SK-N-SH (cell line): ENCODE results near the gene DGKE. TPM values are rescaled to one million over a fixed set of nuclear protein-coding genes. Genes with fewer than 3 reads are reported as not detected.

Experiments
- CTCF ChIA-PET: fragments of 300-600, 350-600 bp; formaldehyde crosslinking; extraction: SDS; loops from one replicate; lab custom pipeline; 2021; lab: Yijun Ruan, JAX
- POLR2A ChIA-PET: fragments of 350-600 bp; sonication (Branson Sonifier 250); formaldehyde crosslinking; extraction: SDS; loops from one replicate; lab custom pipeline; 2020; ENCODE audit warnings: antibody characterized with exemption, inconsistent platforms; lab: Yijun Ruan, JAX
- DNase-seq: peaks from one replicate; pipeline ENCODE4 v3.0.0; 2012
- H2AFZ ChIP-seq: fragments of 200-600 bp; sonication (generic); 2 replicates; pipeline ENCODE4 v1.8.1; 2016; ENCODE audit warnings: antibody characterized with exemption, mild to moderate bottlenecking, low read depth
- H3F3A ChIP-seq: fragments of 200-600 bp; sonication (generic); replicated peaks from 2 replicates; pipeline ENCODE3; 2016; ENCODE audit warnings: antibody characterized with exemption, mild to moderate bottlenecking; ENCODE audit not compliant: insufficient read depth
- H3K27ac ChIP-seq, 2 experiments: fragments of 200-500 bp in 1 of 2; fragments of 200-600 bp in 1 of 2; sonication (Bioruptor generic) in 1 of 2; sonication (generic), shearing (Covaris generic) in 1 of 2; 2 replicates each; pipeline versions ENCODE4 v1.5.1 to v1.6.1; 2014 to 2016; ENCODE audit warnings: low read depth in 2 of 2, inconsistent platforms in 1 of 2, low read length in 1 of 2, mild to moderate bottlenecking in 1 of 2, mixed read lengths in 1 of 2
- H3K27me3 ChIP-seq: fragments of 200-600 bp; sonication (generic), shearing (Covaris generic); 2 replicates; pipeline ENCODE4 v1.6.1; 2016; ENCODE audit warnings: mixed run types; ENCODE audit not compliant: insufficient read depth
- H3K36me3 ChIP-seq, 2 experiments: fragments of 200-500 bp in 1 of 2; fragments of 200-600 bp in 1 of 2; sonication (Bioruptor generic) in 1 of 2; sonication (generic) in 1 of 2; replicated peaks in 1 of 2; 2 replicates each; pipeline versions ENCODE3 to v1.5.1; 2014 to 2016; ENCODE audit warnings: low read length in 1 of 2, mild to moderate bottlenecking in 1 of 2; ENCODE audit not compliant: insufficient read depth in 2 of 2, control insufficient read depth in 1 of 2
- H3K4me1 ChIP-seq, 2 experiments: fragments of 200-500 bp in 1 of 2; fragments of 200-600 bp in 1 of 2; sonication (Bioruptor generic) in 1 of 2; sonication (generic), shearing (Covaris generic) in 1 of 2; 2 replicates each; pipeline versions ENCODE4 v1.5.1 to v1.6.1; 2014 to 2016; ENCODE audit warnings: low read depth in 1 of 2, low read length in 1 of 2, mixed run types in 1 of 2; ENCODE audit not compliant: insufficient read depth in 2 of 2, control insufficient read depth in 1 of 2
- H3K4me2 ChIP-seq: fragments of 200-600 bp; sonication (generic), shearing (Covaris generic); 2 replicates; pipeline ENCODE4 v1.6.1; 2017; ENCODE audit warnings: mixed run types
- H3K4me3 ChIP-seq, 2 experiments: fragments of 200-500 bp in 1 of 2; fragments of 200-600 bp in 1 of 2; sonication (Bioruptor generic) in 1 of 2; sonication (generic), shearing (Covaris generic) in 1 of 2; 2 replicates each; pipeline versions ENCODE4 v1.5.1 to v1.8.1; 2014 to 2016; ENCODE audit warnings: low read depth in 2 of 2, inconsistent platforms in 1 of 2, low read length in 1 of 2, mild to moderate bottlenecking in 1 of 2, mixed read lengths in 1 of 2, moderate library complexity in 1 of 2
- H3K79me2 ChIP-seq: fragments of 200-600 bp; sonication (generic); 2 replicates; pipeline ENCODE4 v1.8.1; 2017; ENCODE audit warnings: mild to moderate bottlenecking; ENCODE audit not compliant: insufficient read depth
- H3K9ac ChIP-seq: fragments of 200-600 bp; sonication (generic); 2 replicates; pipeline ENCODE4 v1.6.1; 2017; ENCODE audit warnings: mixed run types
- H3K9me2 ChIP-seq: fragments of 200-600 bp; sonication (generic); 2 replicates; pipeline ENCODE4 v1.6.1; 2017; ENCODE audit warnings: mixed run types
- H3K9me3 ChIP-seq: fragments of 200-600 bp; sonication (generic); 2 replicates; pipeline ENCODE4 v1.6.1; 2017; ENCODE audit warnings: mixed run types, mild to moderate bottlenecking, moderate library complexity
- H4K20me1 ChIP-seq: fragments of 200-600 bp; sonication (generic); 2 replicates; pipeline ENCODE4 v1.6.1; 2017; ENCODE audit warnings: mild to moderate bottlenecking, mixed run types; ENCODE audit not compliant: insufficient read depth
- CHD2 ChIP-seq: fragments of 150-350 bp; IDR thresholded peaks from 2 replicates; pipeline ENCODE4 v1.6.1; 2018; ENCODE audit warnings: low read length; ENCODE audit not compliant: partially characterized antibody
- ELF1 ChIP-seq: IDR thresholded peaks from 2 replicates; pipeline ENCODE4 v1.4.0; 2012
- EZH2phosphoT487 ChIP-seq: fragments of 200-600 bp; sonication (generic); IDR thresholded peaks from 2 replicates; pipeline ENCODE4 v1.6.1; 2017; ENCODE audit warnings: low read depth, mixed run types, mild to moderate bottlenecking, antibody characterized with exemption, moderate library complexity, borderline replicate concordance
- GABPA ChIP-seq: IDR thresholded peaks from 2 replicates; pipeline ENCODE4 v1.4.0; 2012; ENCODE audit warnings: low read depth, mild to moderate bottlenecking
- GATA2 ChIP-seq: sonication (generic); formaldehyde crosslinking; IDR thresholded peaks from 2 replicates; pipeline ENCODE4 v1.5.0; 2020; ENCODE audit warnings: mild to moderate bottlenecking, missing genetic modification reagents
- MEF2A ChIP-seq: IDR thresholded peaks from 2 replicates; pipeline ENCODE4 v1.4.0; 2012; ENCODE audit warnings: low read depth, borderline replicate concordance
- MXI1 ChIP-seq: IDR thresholded peaks from 2 replicates; pipeline ENCODE4 v1.6.1; 2012; ENCODE audit warnings: mild to moderate bottlenecking, low read depth, low read length, improper control_type of control experiment
- NFIC ChIP-seq: IDR thresholded peaks from 2 replicates; pipeline ENCODE4 v1.4.0; 2012; ENCODE audit warnings: borderline replicate concordance
- NRF1 ChIP-seq: IDR thresholded peaks from 2 replicates; pipeline ENCODE4 v1.6.1; 2012; ENCODE audit warnings: low read depth, mild to moderate bottlenecking, low read length
- POLR2AphosphoS5 ChIP-seq: IDR thresholded peaks from 2 replicates; pipeline ENCODE4 v1.6.1; 2012; ENCODE audit warnings: low read depth, low read length
- RCOR1 ChIP-seq: fragments of 150-350 bp; IDR thresholded peaks from 2 replicates; pipeline ENCODE4 v1.6.1; 2017; ENCODE audit warnings: antibody characterized with exemption, low read length
- RFX5 ChIP-seq: IDR thresholded peaks from 2 replicates; pipeline ENCODE4 v1.6.1; 2012; ENCODE audit warnings: mild to moderate bottlenecking, improper control_type of control experiment, low read length
- SIN3A ChIP-seq: IDR thresholded peaks from 2 replicates; pipeline ENCODE4 v1.6.1; 2012; ENCODE audit warnings: low read depth, mild to moderate bottlenecking, low read length, moderate library complexity, borderline replicate concordance
- TCF12 ChIP-seq: IDR thresholded peaks from 2 replicates; pipeline ENCODE4 v1.4.0; 2012
- WGBS: methylation state at CpG from one replicate; pipeline ENCODE4 v1.1.6; 2017; ENCODE audit warnings: low lambda C conversion rate; 5-methylcytosine and 5-hydroxymethylcytosine counted together
- polyA plus RNA-seq, 3 experiments: library from polyadenylated mRNA; depleted of rRNA; stranded (reverse); fragments of >200 nt; gene quantifications; 2 replicates each; pipeline ENCODE4 v1.2.3, GENCODE V29; 2012
- TF ChIP-seq, protein P1 (sequence below): IDR thresholded peaks from 2 replicates; pipeline ENCODE4 v1.4.0; 2012; ENCODE audit warnings: low read depth, borderline replicate concordance
- TF ChIP-seq, protein P2 (sequence below): IDR thresholded peaks from 2 replicates; pipeline ENCODE4 v1.4.0; 2012; ENCODE audit warnings: low read depth, borderline replicate concordance
- TF ChIP-seq, protein P3 (sequence below): IDR thresholded peaks from 2 replicates; pipeline ENCODE4 v1.4.0; 2012; ENCODE audit warnings: low read depth
- TF ChIP-seq, protein P4 (sequence below): fragments of 150-350 bp; IDR thresholded peaks from 2 replicates; pipeline ENCODE4 v1.6.1; 2016; ENCODE audit warnings: mild to moderate bottlenecking, low read depth, low read length

DGKE gene
- polyA plus RNA-seq, 1 of the 3 experiments (the other 2 are of a cell fraction): 2.4 TPM

DNA sequence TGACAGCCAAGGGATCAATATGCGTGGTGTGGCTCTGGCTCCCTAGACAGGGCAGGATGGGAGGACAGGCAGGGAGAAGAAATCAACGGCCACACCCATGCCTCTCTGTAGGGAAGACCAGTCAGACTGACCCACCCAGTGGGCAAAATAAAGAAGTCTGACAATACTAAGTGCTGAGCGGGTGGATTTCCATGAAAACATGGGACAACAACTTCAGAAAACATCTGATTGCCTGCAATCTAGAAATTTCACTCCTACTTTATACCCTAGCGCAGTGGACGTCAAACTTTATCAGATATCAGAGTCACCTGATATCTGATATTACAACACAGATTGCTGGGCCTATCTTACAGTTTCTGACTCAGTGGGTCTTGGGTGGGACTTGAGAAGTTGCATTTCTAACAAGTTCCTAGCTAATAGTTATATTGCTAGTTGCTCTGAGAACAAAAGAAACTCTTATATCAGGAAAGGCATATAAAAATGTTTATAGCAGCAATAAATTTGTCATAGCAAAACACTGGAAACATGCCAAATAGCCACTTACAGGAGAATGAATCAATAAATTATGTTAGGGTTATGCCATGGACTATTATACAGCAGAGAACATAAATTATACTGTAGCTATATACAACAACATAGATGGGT lies 38.6 kb upstream of the DGKE start:
- H3K4me1 ChIP-seq: no peaks in the 10 kb centered on the region
- H2AFZ ChIP-seq: no peak overlapping the region
- ChIA-PET POLR2A (no interaction called here), CTCF (interaction anchor here (0.7 to 2.5 kb wide), 4 partner anchors 15 to 159 kb away, joined by 3 to 13 read pairs (median 5); no protein-coding TSS in a partner anchor)
- H3K27me3 ChIP-seq: no peaks in the 10 kb centered on the region
- no peak for DNase-seq
- no peaks in the 10 kb centered on the region for H3K9me2 ChIP-seq
- H3K36me3 ChIP-seq: no peaks in the 10 kb centered on the region
- no peak for TF ChIP-seq ELF1
- TF ChIP-seq NRF1: no peak
- no peak for TF ChIP-seq NFIC
- TF ChIP-seq, protein P1, sequence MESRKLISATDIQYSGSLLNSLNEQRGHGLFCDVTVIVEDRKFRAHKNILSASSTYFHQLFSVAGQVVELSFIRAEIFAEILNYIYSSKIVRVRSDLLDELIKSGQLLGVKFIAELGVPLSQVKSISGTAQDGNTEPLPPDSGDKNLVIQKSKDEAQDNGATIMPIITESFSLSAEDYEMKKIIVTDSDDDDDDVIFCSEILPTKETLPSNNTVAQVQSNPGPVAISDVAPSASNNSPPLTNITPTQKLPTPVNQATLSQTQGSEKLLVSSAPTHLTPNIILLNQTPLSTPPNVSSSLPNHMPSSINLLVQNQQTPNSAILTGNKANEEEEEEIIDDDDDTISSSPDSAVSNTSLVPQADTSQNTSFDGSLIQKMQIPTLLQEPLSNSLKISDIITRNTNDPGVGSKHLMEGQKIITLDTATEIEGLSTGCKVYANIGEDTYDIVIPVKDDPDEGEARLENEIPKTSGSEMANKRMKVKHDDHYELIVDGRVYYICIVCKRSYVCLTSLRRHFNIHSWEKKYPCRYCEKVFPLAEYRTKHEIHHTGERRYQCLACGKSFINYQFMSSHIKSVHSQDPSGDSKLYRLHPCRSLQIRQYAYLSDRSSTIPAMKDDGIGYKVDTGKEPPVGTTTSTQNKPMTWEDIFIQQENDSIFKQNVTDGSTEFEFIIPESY: no peak
- TF ChIP-seq, protein P2, sequence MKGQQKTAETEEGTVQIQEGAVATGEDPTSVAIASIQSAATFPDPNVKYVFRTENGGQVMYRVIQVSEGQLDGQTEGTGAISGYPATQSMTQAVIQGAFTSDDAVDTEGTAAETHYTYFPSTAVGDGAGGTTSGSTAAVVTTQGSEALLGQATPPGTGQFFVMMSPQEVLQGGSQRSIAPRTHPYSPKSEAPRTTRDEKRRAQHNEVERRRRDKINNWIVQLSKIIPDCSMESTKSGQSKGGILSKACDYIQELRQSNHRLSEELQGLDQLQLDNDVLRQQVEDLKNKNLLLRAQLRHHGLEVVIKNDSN: no peak
- TF ChIP-seq, protein P3, sequence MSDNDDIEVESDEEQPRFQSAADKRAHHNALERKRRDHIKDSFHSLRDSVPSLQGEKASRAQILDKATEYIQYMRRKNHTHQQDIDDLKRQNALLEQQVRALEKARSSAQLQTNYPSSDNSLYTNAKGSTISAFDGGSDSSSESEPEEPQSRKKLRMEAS: no peak
- TF ChIP-seq EZH2phosphoT487: no peak
- no peak for TF ChIP-seq GABPA
- TF ChIP-seq, protein P4, sequence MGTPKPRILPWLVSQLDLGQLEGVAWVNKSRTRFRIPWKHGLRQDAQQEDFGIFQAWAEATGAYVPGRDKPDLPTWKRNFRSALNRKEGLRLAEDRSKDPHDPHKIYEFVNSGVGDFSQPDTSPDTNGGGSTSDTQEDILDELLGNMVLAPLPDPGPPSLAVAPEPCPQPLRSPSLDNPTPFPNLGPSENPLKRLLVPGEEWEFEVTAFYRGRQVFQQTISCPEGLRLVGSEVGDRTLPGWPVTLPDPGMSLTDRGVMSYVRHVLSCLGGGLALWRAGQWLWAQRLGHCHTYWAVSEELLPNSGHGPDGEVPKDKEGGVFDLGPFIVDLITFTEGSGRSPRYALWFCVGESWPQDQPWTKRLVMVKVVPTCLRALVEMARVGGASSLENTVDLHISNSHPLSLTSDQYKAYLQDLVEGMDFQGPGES: no peak
- no peak for TF ChIP-seq POLR2AphosphoS5
- TF ChIP-seq CHD2: no peak
- no peak for TF ChIP-seq MXI1
- no peak for TF ChIP-seq SIN3A
- TF ChIP-seq MEF2A: no peak
- no peak for TF ChIP-seq GATA2 (CRISPR knock-in tag)
- TF ChIP-seq RFX5: no peak
- TF ChIP-seq RCOR1: no peak
- no peak for TF ChIP-seq TCF12
- 29% methylated on average over 5 of the region's 5 CpGs for WGBS
- H3K9me3 ChIP-seq: no peaks in the 10 kb centered on the region
- no peak overlapping the region for H3K9ac ChIP-seq
- H4K20me1 ChIP-seq: no peaks in the 10 kb centered on the region
- H3K79me2 ChIP-seq: no peaks in the 10 kb centered on the region
- H3F3A ChIP-seq: no peaks in the 10 kb centered on the region
- no peak overlapping the region for H3K27ac ChIP-seq
- no peak overlapping the region for H3K4me2 ChIP-seq
- H3K4me3 ChIP-seq: no peak overlapping the region
